ENCODE results near the gene GPR84.
A peak's percentile ranks its signal among the peaks of the same experiment; 100 is the strongest.
"Not testable (repeated sequence)": the region's sequence is repeated elsewhere in the genome, so short reads cannot be mapped to it uniquely, and the experiment has no call there.

The GPR84 gene

DNA sequence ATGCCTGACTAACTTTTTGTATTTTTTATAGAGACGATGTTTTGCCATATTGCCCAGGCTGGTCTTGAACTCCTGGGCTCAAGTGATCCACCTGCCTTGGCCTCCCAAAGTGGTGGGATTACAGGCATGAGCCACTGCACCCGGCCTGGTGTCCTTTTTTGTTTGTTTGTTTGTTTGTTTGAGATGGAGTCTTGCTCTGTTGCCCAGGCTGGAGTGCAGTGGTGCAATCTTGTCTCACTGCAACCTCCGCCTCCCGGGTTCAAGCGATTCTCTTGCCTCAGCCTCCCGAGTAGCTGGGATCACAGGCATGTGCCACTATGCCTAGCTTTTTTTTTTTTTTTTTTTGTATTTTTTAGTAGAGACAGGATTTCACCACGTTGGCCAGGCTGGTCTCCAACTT lies 10.0 kb downstream of the GPR84 start:
- not testable (repeated sequence) for DNase-seq

DNA sequence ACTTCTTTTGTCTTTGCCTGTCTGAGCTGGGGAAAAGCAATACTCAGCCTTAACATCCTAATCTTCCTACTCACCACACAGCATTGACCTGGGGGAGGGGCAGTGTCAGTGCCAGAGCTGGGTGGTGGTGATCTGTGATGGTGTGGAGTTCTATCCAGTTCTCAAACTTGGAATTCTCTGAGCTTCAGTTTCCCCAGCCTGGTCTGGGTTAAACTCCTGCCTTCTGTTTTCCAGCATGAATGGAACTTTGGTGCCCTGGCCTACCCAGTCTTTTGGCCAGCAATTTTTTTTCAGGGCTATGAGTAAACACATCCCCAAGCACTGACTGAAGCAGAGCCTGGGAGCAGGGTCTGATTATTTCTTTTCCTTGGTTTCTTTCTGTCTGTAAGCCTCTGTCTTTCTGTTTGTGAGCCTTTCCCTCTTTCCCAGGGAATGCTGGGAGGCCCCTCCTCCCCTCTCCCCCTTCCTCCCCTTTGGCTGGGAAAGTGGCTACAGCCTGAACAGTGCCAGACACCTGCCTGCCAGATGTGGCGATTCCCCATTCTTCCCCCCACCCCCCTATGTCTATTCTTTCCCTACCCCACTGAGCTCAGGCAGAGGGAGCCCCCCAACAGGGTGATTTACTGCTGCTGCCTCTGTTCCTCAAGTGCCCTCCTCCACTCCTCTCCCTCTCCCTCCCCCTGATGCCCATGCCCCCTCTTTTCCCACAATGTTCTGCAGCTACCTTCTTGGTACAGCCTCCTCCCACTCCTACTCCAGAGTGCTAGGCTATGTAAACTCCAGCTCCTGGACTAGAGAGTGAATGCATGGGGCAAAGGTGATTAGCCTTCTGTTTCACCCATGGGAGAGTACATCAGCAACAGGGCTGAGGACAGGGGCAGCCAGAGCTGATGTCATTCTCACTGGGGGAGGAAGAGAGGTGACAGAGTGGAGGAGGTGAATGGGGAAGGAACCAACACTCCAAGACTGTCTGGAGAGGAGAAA lies 11.1 kb downstream of the GPR84 start:
- no peak for DNase-seq

DNA sequence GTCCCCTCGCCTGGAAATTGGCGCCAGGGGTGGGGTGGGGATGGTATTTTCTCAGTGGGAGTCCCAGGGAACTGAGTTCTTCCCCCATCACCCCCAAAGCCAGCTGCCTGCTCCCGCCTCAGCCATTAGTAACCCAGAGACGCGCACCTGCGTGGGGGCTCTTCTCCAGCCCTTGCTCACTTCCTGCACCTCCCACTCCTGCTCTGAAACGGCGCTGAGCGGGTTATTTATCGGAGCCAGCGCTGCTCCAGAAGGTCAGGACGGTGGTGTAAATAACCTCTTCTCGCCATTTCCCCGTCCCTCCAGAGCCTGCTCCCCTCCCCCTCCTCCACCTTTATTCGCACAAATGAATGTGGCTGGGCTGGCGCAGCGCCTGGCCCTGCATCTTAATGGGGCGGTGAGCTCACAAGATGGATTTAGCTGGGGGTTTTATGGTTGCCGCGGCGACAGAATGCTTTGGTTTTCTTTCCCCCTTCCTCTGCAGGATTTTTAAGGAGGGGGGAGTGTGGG lies 12.2 kb downstream of the GPR84 start:
- DNase-seq, result no peak

DNA sequence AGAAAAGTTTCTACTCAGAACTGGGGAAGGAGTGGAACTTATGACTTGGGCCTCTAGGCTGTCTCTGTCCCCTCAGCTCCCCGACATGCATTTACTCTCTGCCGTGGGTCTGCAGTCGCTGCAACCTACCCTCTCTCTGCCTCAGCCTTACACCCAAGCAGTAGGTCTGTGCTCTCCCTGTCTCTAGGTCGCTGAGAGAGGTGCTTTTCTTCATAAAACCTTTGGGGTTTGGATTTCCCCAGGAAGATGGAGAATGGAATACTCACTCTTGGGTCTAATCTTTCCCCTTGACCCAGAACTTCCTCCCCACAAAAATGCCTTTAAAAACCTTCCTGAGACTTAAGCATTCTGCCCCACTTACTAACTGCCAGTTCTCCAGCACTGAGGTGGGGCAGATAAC lies 12.9 kb downstream of the GPR84 start:
- DNase-seq, result no peak

DNA sequence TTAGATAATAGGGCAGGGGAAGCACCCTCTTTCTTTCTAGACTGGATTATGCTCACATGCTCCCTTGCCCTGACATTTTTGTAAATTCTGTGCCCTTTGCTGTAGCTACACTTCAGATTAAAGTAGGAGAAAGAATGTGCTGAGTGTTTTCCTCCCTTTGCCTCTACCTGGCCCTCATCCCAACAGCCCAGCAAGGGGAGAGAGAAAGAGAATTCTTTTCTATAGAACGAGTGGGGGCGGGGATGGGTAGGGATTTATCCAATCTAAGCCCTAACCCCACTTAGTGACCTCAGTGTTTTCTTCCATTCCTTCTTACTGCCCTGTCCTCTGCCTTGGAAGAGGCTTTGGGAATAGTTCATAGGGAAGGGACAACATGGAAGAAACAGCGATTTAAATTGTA lies 13.5 kb downstream of the GPR84 start:
- no peak for DNase-seq

DNA sequence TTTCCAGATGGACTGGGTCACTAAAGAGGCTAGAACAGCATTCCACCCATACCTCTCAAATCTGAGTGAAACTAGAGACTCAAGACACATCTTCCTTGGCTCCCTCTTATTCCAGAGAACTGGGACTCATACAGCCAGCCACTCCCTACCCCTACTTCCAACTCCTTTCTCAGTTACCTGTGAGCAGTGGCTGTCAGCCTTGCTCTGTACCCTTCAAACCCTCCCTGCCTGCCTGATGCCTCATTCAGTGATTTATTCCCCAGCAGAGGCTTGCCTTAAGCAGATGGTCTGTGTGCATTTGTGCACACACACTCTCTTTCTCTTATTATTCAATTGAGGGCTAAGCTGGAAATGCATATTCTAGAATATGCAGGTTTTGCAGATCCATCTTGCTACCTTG lies 14.6 kb downstream of the GPR84 start:
- DNase-seq, result no peak

DNA sequence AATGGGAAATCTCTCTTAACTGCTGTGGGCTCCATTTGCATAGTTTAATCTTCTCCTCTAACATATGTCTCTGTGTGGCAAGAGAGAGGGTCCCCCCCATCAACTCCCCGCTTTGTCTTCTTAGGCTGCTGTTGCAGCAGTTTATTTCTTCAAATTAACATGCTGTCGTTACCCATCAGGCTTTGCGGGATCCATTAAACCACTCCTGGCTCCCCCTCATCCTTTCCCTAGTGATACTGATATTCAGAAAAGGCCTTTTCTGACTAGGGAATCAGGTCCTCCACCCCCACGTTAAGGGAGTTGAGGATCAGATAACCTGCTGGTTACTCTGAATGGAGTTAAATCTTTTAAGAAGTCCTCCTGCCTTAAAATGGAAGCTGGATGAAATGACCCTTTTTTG lies 15.2 kb downstream of the GPR84 start:
- no peak for DNase-seq

DNA sequence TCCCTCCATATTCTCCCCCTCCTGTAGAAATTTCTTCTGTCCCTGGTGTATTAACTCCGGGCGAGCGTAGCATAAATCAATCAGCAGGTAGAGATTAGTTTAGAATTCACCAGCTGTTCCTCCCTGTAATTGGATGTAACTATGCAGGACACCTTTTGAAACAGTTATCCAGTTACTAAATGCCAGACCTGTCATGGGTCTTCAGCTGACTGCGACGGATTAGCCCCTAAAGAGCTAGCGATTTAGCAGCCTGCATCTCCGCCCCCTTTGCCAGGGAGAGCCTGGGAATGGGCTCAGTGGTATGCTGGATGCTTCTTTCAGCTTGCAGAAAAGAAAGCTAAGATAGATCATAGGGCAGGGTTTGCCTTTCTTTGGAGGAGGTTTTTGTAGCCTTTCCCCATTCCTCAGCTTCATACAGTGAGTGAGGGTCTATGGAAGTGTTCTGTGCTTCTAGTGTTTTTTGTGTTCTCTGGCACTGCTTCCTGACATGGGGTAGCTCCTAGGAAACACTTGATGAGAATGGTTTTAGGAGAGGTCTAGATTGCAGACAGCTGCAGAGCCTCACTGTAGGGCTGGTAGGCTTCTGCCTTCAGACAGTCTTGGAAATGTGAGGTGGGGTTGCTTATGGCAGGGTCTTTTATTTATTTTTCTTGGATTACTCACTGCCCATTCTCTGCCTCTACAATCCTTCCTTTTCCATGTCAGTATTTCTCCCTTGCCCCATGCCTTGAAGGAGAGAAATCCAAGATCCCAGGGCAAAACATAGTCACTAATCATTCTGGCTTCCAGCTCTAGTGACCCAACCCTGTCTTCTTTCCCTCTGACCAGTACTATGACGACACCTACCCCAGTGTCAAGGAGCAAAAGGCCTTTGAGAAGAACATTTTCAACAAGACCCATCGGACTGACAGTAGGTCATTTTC lies 22.6 kb downstream of the GPR84 start:
- DNase-seq, result no peak

DNA sequence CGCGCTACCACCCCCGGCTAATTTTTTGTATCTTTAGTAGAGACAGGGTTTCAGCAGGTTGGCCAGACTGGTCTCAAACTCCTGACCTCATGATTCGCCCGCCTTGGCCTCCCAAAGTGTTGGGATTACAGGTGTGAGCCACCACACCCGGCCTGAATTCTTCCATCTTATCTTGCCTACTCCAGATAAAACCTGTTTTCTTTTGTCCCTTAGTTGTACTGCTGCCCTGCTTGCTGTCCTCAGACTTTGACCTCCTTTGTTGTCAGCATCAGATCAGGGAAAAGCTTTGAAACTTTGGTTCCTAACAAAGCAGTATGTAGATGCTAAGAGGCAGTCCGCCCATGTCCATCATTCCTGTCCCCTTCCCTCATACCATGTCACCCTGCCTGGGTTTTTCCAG lies 23.4 kb downstream of the GPR84 start:
- DNase-seq, result no peak

DNA sequence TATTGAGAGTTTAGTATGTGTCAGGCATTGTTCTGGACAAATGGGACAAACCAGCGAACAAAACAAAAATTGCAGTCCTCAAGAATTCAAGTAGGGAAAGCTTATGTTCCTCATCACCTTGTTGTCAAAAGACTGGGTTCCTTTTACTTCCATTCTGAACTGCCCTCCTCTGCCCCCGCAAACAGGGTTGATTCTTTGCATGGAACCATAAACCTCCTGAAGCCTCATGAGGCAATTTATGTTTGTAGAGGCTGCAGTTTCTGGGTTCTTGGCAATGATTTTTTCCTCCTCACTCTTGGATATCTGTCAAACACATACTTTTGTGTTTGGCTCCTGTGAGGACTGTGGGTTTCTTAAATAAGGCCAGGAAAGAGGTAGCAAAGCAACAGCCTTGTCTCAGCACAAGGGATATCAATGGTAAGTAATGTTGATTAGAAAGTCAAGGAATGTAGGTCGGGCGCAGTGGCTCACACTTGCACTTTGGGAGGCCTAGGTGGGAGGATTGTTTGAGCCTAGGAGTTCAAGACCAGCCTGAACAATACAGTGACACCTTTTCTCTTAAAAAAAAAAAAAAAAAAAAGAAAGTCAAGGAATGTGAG lies 25.5 kb downstream of the GPR84 start:
- no peak for DNase-seq

DNA sequence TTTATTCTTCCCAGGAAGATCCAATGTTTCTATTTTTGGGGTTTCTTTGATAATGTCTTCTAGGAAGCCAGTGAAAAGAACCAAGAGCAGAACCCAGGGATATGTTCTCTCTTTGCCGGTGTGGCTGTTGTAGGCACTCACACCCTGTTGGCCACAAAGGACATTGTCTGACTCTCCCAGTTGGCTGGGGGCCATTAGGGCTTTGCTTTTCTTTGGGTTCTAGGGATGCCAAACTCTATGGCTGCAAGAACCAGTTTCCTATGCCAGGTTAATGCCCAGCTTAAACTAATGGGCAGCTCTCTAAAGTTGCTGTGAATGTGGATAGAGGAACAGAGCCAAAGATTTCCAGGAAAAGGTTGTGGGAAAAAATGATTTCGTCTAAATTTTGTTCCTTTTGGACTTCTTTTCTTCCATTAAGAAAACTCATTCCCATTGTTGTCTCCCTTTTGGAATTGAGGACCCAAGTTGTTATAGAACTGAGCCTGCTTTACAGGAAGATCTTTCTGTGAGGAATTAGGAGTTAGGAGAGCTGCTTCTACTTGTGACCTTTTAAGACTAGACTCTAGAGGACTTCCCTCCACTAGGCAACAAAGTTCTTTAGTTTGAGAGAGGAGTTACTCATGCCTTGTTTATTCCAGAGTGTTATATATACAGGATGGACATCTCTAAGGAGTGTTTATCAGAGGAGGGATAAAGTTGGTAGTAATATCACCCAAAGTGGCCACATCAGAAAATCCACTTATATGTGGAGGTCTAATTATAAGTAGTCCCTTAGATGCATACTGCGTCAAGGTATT lies 26.2 kb downstream of the GPR84 start:
- DNase-seq, result no peak

DNA sequence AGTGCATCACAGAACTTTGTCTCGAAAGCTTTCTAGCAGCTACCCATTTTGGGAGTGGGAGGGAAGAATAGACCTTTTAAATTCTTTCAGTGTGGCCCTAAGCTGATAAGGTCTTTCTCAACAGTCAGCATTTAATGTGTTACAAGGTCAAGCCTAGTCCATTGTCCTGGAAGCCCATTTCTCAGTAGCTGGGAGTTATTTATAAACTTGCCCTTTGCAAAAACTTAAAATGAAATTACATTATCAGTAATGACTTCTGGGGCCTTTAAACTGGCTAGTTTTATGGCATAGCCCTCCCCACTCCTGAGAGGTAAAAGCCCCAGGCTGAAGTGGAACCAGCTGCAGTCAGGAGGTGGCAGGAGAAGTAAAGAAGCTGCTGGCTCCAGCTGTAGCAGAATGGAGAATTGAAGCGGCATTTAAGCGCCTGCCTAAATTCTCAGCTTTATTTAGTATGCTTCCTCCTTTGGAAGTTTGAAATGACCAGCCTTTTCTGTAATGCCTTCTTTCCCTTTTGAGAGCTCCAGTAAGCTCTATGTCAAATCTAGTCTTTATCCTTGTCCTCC lies 26.9 kb downstream of the GPR84 start:
- DNase-seq, result no peak

DNA sequence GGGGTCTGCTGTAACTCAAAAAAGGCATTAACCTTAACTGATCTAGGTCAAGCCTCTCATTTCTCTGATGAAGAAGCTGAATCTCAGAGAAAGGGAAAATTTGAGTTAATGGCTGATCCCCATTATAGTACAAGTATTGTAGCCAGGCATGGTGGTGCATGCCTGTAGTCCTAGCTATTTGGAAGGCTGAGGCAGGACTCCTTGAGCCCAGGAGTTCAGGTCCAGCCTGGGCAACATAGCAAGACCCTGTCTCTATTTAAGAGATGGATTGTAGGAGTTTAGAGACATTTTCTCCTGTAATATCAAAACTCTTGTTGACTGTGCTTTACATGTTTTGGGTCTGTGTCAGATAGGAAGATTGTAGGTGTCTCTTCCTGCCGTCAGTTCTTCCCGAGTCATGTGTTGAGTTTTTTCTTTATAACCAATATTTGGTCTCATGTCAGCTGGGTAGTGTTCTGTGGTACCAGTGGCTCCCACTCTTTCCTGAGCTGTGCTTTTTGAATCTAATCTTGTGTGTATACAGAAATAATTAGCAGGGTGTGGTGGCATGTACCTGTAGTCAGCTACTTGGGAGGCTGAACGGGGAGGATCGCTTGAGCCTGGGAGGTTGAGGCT lies 30.8 kb downstream of the GPR84 start:
- DNase-seq, result no peak

DNA sequence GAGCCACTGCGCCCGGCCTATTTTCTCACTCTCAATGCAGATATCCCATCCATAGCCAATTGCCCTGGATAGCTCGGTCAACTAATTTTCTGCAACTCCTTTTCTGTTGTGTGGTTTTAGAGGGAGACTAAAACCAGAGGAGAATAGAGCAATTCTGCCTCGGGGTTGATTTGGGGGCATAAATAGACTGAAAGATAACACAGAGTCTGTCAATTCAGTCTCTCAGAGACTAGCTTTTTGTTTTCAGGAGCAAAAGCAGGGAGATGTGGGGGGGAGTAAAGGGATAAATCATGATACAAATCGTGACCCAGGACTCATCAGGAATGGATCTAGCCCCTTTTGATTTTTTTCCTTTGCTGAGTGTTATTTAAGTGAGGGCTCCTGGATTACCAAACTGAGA lies 32.8 kb downstream of the GPR84 start:
- no peak for DNase-seq

DNA sequence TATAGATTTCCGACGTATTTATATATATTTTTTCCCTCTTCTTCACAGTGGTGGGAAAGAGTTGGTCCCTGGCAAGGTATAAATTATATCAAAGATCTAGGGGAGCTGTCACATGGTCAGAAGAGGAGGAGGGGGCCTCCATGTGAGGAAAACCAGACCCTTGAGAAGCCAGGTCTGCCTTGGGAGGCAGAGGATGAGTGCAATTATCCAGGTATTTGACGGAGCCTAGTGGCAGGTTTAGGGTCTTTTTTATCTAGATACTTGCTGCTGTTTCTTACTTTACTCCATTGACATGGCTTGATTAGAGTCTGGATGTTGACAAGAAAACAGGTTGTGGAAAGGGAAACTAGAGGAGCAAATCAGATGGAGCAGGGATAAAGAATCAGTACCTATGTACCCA lies 33.8 kb downstream of the GPR84 start:
- no peak for DNase-seq

DNA sequence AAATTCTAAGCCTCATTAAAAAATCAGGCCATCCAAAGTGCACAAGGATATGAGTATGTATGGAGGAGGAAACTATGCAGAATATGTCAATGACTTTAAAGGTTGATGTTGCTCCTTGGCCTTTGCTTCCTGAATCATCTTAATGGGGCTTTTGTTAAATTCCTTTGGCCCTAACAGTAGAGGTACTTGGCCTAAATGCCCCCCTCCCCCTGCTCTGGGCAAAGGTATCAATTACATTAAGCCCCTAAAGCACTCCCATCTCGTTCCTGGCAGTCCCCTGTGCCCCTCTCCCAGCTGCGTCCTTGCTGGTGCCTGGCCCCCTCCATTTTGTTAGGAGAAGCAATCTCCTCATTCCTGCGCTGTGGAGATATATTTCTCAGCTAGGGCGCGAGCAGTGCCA lies 34.5 kb downstream of the GPR84 start:
- DNase-seq, result no peak

DNA sequence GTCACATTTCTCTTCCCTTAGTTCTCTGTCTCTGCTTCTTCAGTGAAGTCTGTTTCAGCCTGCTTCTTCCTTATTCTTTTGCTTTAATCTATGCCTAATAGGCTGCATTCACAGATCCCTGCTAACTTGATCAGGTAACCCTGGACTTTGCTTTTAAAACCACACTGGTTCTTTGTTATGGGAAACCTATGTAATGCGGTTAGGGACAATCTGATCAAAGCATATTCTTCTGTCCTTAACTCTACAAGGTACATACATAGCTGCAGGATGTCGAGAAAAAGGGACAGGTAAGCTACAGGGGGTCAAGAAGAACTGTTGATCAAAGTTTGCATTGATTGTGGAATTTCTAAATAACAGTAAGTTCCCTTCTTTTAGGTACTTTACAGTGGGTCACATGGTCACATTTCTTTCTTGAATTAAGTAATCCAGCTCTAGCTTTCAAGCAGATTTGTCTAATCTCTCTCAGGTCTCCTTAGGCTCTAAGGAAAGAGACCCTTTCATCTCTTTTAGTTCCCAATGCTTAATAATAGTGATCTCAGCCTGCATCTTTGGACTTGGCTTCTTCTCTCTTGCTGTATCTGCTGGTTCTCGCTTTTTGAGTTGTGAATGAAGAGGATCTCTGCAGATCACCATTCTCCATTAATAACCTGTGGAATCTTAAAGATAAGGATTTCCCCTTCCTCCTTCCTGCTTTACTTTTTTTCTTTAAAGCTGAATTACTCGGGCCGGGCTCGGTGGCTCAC lies 35.5 kb downstream of the GPR84 start:
- DNase-seq, result no peak

DNA sequence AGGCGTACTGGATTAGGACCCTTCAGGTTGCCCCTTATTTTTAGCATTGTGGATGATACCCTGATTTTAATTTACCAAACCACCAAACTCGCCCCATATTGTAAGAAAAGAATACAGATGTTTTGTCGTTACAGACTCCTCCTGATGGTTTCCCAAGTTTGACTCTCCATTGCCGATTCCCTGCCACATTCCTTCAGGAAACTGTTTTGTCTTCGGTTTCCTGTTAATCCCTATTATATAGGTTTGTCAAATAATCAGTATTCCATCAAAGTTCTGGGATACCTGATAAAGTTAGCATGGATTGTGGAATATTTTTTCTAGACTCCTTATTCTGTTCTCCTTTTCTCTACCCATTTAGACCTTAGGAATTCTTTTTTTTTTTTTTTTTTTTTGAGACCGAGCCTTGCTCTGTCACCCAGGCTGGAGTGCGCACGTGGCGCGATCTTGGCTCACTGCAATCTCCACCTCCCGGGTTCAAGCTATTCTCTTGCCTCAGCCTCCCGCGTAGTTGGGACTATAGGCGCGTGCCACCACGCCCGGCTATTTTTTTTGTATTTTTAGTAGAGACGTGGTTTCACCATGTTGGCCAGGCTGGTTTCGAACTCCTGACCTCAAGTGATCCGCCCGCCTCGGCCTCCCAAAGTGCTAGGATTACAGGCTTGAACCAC lies 38.7 kb downstream of the GPR84 start:
- not testable (repeated sequence) for DNase-seq

DNA sequence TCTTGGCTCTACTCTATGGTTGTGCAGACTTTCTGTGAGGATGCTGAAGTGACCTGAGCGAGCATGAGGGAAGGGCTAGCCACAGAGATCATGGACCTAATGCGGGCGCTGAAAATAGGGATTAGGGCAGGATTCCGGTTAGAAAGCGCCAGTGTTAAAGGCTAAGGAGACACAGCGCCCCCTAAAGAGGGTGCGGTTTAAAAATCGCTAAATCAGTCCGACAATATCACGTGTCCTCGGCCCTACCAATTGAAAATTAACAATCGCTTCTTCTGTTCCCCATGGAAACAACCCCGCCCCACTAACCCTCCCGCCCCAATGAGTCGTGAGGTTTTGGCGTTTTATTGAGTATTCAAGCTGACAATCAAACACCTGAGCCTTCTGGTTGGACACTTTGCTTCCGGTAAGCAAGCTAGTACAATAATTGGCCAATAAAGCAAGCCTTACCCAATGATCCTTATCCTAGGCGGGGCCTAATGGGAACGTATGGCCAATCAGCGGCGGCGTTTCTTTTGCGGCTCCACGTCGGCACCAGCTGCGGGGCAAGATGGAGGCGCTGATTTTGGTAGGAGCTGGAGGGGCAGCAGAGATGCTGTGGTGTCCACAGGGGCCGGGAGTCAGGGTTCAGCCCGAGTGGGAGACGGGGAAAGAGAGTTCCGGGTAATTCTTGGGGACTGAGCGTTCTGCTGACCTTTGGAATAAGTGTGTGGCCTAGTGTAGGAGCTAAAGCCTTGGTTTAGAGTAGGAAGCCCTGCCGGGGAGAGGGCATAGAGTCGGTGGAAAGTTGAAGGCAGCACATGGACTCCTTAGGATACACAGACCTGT lies 39.5 kb downstream of the GPR84 start, which contains the start of gene COPZ1:
TSS of gene COPZ1 (plus strand) at position 515 of the 825 bp plus-strand sequence. CDS start at position 548, 33 bp downstream.
- peak; percentile 96 for DNase-seq

All from NK-92 treated with Interleukin-12 subunit alpha and Interleukin-12 subunit beta, amount 100 ng/mL, for 24 hours (cell line).